Activated T-cell treated with anti-CD3 and anti-CD28 coated beads, Interleukin-2, amount 50 U/mL, for 4 hours (primary cell): ENCODE measurements around the gene ZNF473. TPM values are rescaled to one million over a fixed set of nuclear protein-coding genes. Genes with fewer than 3 reads are reported as not detected.
"Not testable (repeated sequence)": the region's sequence is repeated elsewhere in the genome, so short reads cannot be mapped to it uniquely, and the experiment has no call there.

ENCODE experiments used
- ATAC-seq, 2 donors: fragments of 200-7000 bp; cut with Tn5 transposase; one replicate each; pipeline ENCODE4 v1.10.0; 2021
- DNase-seq: peaks from one replicate; pipeline ENCODE4 v3.0.0-alpha.2; 2020
- H3K27me3 Mint-ChIP-seq: one replicate; pipeline ENCODE4 v1.8.0; 2021; ENCODE audit warnings: low read depth, mixed read lengths
- H3K36me3 Mint-ChIP-seq: one replicate; pipeline ENCODE4 v1.8.0; 2022; ENCODE audit warnings: mixed read lengths; ENCODE audit not compliant: insufficient read depth
- H3K4me1 Mint-ChIP-seq: one replicate; pipeline ENCODE4 v1.8.0; 2021; ENCODE audit warnings: low read depth, mixed read lengths
- H3K4me3 Mint-ChIP-seq: one replicate; pipeline ENCODE4 v1.8.0; 2021; ENCODE audit warnings: mild to moderate bottlenecking, moderate library complexity, mixed read lengths
- H3K9me3 Mint-ChIP-seq: one replicate; pipeline ENCODE4 v1.8.0; 2021; ENCODE audit warnings: mixed read lengths
- total RNA-seq, 3 donors: library from RNA; stranded (reverse); gene quantifications; one replicate each; pipeline ENCODE4 v1.2.1, GENCODE V29; 2021

Gene ZNF473
- total RNA-seq, 3 donors from 2014 or later = 9.5 to 12.7 (median 10.1) TPM

GRCh38 chr19:50050406-50051227, 24.8 kb downstream of the ZNF473 start:
- Mint-ChIP-seq H3K4me1 (peaks cover 12% of the 10 kb centered on the region), H3K36me3 (peaks cover 26% of the 10 kb centered on the region), H3K27me3 (no peaks in the 10 kb centered on the region), H3K4me3 (peak overlapping the region; percentile 85), H3K9me3 (peaks cover 7% of the 10 kb centered on the region)
- ATAC-seq = peak; percentile 87 to 88
- peak; percentile 82 for DNase-seq

DNA sequence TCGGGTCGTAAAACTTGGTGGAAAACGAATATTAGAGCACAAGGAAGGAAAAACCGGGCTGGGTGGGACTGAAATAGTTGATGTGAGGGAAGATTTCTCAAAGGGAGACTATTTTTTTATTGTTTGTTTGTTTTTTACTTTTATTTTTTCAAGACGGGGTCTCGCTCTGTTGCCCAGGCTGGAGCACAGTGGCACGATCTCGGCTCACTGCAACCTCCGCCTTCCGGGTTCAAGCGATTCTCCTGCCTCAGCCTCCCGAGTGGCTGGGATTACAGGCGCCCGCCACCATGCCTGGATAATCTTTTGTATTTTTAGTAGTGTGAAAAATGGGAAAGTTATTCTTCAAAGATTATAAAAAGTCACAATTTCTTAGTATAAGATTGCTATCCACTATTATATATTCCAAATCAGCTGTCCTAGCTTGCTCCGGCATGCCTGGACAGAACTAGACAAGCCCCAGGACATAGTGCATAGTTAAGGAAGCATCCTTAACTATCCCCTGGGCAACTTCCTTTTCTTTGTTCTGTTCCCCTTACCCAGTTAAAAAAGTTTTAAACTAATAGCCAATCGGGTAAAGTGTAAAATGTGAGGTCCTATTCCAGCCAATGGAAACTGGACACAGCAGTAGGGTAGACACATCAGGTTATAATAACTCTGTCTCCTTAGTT, 25.6 kb downstream of the ZNF473 start:
- Mint-ChIP-seq H3K36me3 (peaks cover 18% of the 10 kb centered on the region), H3K4me3 (peak overlapping the region; percentile 85), H3K4me1 (peaks cover 12% of the 10 kb centered on the region)
- not testable (repeated sequence) for H3K27me3 Mint-ChIP-seq, DNase-seq, H3K9me3 Mint-ChIP-seq, ATAC-seq

DNA sequence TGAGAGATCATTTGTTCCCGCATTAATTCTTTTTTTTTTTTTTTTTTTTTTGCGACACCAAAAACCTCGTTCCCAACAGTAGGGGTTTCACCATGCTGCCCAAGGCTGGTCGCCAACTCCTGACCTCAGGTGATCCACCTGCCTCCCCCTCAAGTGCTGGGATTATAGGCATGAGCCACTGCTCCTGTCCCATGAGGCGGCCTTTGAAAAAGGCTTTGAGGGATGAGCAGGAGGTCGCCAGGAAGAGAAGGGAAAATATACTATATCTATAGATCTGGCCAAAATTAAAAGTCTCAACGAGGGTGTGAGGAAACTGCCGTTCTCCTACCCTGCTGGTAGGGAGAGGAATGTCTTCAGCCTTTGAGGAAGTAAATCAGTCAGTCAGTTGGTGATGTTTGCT, 26.2 kb downstream of the ZNF473 start:
- Mint-ChIP-seq H3K36me3 (peaks cover 13% of the 10 kb centered on the region), H3K4me3 (no peak overlapping the region)
- no peak for ATAC-seq

GRCh38 chr19:50053119-50053518, 27.3 kb downstream of the ZNF473 start:
- no peak for DNase-seq
- no peak for ATAC-seq
- Mint-ChIP-seq H3K36me3 (peaks cover 6% of the 10 kb centered on the region), H3K9me3 (no peaks in the 10 kb centered on the region), H3K27me3 (peaks cover 2% of the 10 kb centered on the region), H3K4me1 (peaks cover 12% of the 10 kb centered on the region), H3K4me3 (no peak overlapping the region)

More for the DNA sequence above, 26.2 kb downstream of the ZNF473 start:
- peaks cover 12% of the 10 kb centered on the region for H3K4me1 Mint-ChIP-seq
- H3K27me3 Mint-ChIP-seq = peaks cover 2% of the 10 kb centered on the region
- DNase-seq = no peak
- no peaks in the 10 kb centered on the region for H3K9me3 Mint-ChIP-seq

GRCh38 chr19:50058425-50058824, 32.6 kb downstream of the ZNF473 start:
- no peak overlapping the region for H3K4me3 Mint-ChIP-seq
- peaks cover 8% of the 10 kb centered on the region for H3K27me3 Mint-ChIP-seq
- H3K9me3 Mint-ChIP-seq = peaks cover 18% of the 10 kb centered on the region
- no peaks in the 10 kb centered on the region for H3K36me3 Mint-ChIP-seq
- no peak for DNase-seq
- no peak for ATAC-seq
- no peaks in the 10 kb centered on the region for H3K4me1 Mint-ChIP-seq

DNA sequence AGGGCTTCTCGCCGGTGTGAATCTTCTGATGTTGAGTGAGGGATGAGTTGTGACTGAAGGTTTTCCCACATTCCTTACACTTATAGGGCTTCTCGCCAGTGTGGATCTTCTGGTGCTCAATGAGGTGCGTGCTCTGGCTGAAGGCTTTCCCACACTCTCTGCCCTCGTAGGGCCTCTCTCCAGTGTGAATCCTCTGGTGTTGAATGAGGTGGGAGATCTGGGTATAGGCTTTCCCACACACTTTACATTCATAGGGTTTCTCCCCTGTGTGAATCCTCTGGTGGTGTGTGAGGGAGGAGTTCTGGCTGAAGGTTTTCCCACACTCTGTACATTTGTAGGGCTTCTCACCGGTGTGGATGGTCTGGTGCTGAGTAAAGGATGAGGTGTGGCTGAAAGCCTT, 33.2 kb downstream of the ZNF473 start:
- Mint-ChIP-seq H3K4me3 (no peak overlapping the region), H3K27me3 (peaks cover 8% of the 10 kb centered on the region), H3K9me3 (peaks cover 18% of the 10 kb centered on the region), H3K36me3 (no peaks in the 10 kb centered on the region), H3K4me1 (no peaks in the 10 kb centered on the region)
- ATAC-seq (no peak), DNase-seq (no peak)

- Mint-ChIP-seq H3K9me3 (peaks cover 18% of the 10 kb centered on the region), H3K36me3 (no peaks in the 10 kb centered on the region), H3K4me1 (no peaks in the 10 kb centered on the region), H3K4me3 (no peak overlapping the region), H3K27me3 (peaks cover 8% of the 10 kb centered on the region)
- no peak for DNase-seq
- no peak for ATAC-seq
These were observed 34.3 kb downstream of the ZNF473 start for GRCh38 chr19:50060107-50060506.

DNA sequence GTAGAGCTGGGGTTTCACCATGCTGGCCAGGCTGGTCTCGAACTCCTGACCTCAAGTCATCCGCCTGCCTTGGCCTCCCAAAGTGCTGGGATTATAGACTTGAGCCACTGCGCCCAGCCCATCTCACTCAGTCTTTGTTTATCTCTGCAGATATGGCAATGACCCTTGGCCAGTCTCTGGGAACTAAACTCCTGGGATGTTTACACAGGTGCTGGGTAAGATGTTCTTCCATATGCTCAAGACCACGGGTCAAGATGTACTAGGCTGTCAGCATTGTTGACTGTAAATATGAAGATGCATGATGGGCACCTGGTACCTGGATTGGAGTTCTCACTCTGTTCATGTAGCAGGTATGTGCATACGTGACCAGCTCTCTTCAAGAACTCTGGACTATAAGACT, 35.8 kb downstream of the ZNF473 start:
- no peaks in the 10 kb centered on the region for H3K4me1 Mint-ChIP-seq
- H3K27me3 Mint-ChIP-seq = peaks cover 11% of the 10 kb centered on the region
- peaks cover 18% of the 10 kb centered on the region for H3K9me3 Mint-ChIP-seq
- no peaks in the 10 kb centered on the region for H3K36me3 Mint-ChIP-seq
- DNase-seq (no peak), ATAC-seq (no peak)
- H3K4me3 Mint-ChIP-seq = no peak overlapping the region

GRCh38 chr19:50065938-50066337, 40.1 kb downstream of the ZNF473 start:
- DNase-seq (no peak), ATAC-seq (no peak)
- no peaks in the 10 kb centered on the region for H3K36me3 Mint-ChIP-seq
- no peaks in the 10 kb centered on the region for H3K4me1 Mint-ChIP-seq
- no peak overlapping the region for H3K4me3 Mint-ChIP-seq
- H3K9me3 Mint-ChIP-seq = no peaks in the 10 kb centered on the region
- H3K27me3 Mint-ChIP-seq = peaks cover 14% of the 10 kb centered on the region

GRCh38 chr19:50067575-50067974, 41.8 kb downstream of the ZNF473 start:
- DNase-seq (no peak), ATAC-seq (no peak)
- Mint-ChIP-seq H3K4me1 (no peaks in the 10 kb centered on the region), H3K36me3 (no peaks in the 10 kb centered on the region), H3K4me3 (no peak overlapping the region), H3K9me3 (no peaks in the 10 kb centered on the region), H3K27me3 (peaks cover 8% of the 10 kb centered on the region)

DNA sequence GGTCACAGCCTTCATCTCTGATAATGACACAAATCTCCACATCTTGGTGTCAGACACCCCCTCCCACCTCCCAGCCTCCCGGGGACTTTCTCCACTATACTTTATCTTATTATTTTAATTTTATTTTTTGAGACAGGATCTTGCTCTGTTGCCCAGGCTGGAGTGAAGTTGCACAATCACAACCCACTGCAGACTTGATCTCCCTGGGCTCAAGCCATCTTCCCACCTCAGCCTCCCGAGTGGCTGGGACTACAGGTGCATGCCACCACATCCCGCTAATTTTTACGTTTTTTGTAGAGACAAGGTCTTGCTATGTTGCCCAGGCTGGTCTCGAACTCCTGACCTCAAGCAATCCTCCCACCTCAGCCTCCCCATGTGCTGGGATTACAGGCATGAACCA, 42.6 kb downstream of the ZNF473 start:
- not testable (repeated sequence) for H3K36me3 Mint-ChIP-seq, H3K4me1 Mint-ChIP-seq, ATAC-seq, DNase-seq, H3K27me3 Mint-ChIP-seq, H3K9me3 Mint-ChIP-seq, H3K4me3 Mint-ChIP-seq

DNA sequence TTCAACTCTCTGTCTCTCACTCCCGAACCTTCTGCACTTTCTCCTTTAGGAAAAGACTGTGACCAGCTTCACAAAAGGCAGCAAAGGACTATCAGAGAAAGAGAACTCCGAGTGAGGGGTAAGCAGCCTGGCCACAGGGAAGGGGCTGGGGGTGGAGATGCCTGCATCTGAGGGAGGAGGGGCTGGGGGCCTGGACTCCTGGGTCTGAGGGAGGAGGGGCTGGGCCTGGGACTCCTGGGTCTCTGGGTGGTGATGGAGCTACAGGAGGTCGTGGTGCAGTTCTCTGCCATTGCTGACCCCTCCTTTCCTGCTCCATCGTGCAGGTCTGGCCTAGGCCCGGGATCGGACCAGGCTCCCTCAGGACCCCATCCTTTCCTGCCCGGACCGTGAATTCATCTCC, 49.3 kb downstream of the ZNF473 start:
- DNase-seq, H3K27me3 Mint-ChIP-seq, ATAC-seq, H3K36me3 Mint-ChIP-seq, H3K4me1 Mint-ChIP-seq, H3K9me3 Mint-ChIP-seq, H3K4me3 Mint-ChIP-seq: not testable (repeated sequence)

DNA sequence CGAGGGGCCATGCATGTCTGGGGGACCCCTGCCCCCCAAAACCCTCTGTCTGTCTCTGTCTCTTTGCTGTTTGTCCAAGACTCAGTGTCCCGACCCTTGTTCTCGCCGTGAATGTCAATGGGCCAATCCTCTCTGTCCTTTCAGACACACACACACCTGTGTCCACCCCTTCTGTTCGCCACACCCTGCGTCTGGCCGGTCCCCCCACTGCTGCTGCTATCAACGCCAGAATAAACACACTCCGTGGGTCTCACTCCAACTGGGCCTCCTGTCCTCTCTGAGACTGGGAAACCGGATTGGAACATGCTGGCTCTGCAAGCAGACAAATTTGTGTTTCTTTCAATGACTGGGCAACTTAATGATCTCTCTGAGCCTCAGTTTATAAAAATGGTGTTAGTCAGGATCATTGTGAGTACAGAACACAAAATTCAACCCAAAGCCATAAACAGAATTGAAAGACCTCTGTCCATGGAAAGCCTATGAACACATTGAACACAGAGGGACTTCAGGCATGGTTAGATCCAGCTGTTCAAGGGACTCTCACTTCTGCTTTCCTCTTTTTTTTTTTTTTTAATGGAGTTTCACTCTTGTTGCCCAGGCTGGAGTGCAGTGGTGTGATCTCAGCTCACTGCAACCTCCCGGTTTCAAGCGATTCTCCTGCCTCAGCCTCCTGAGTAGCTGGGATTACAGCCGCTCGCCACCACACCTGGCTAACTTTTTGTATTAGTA, 50.0 kb downstream of the ZNF473 start:
- H3K36me3 Mint-ChIP-seq, ATAC-seq, DNase-seq, H3K4me3 Mint-ChIP-seq, H3K4me1 Mint-ChIP-seq, H3K9me3 Mint-ChIP-seq, H3K27me3 Mint-ChIP-seq: not testable (repeated sequence)

GRCh38 chr19:50076581-50077355, 51.0 kb downstream of the ZNF473 start:
- ATAC-seq, H3K9me3 Mint-ChIP-seq, DNase-seq, H3K27me3 Mint-ChIP-seq, H3K4me3 Mint-ChIP-seq, H3K36me3 Mint-ChIP-seq, H3K4me1 Mint-ChIP-seq: not testable (repeated sequence)
